Fibroblast of peridontal ligament (primary cell): ENCODE measurements around the gene WWP2.

Source experiments
- DNase-seq: peaks from one replicate; pipeline ENCODE4 v3.0.0-alpha.2; 2010; ENCODE audit errors: extremely low read depth

WWP2 gene

DNA sequence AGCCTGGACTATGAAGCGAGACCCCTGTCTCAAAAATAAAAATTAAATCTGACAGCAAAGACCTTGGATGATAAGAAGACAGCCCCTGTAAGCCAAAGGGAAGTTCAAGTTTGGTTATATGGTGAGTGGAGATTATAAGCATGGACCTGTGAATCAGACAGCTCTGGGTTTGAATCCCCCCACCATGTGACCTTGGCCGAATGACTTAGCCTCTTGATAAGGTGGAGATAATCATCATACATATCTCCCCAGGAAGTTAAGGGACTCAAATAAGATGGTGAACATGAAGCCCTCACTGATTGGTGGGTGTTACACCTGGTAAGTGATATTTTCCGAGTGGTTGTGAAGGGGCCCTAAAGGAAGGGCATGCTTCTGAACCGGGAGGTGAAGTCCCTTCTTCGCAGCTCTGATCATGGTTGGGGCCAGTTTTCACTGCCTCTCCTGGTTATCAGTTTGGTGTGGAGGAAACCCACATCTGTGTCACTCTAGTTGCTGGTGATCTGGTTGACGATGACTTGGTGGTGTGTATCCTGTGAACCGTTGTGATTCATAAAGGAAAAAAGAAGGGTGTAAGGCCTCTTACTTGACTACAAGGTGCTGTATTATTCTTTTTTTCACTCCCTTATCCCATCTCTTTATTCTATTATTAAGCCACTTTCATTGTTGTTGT is 127.3 kb downstream of the WWP2 start:
- DNase-seq: no peak

DNA sequence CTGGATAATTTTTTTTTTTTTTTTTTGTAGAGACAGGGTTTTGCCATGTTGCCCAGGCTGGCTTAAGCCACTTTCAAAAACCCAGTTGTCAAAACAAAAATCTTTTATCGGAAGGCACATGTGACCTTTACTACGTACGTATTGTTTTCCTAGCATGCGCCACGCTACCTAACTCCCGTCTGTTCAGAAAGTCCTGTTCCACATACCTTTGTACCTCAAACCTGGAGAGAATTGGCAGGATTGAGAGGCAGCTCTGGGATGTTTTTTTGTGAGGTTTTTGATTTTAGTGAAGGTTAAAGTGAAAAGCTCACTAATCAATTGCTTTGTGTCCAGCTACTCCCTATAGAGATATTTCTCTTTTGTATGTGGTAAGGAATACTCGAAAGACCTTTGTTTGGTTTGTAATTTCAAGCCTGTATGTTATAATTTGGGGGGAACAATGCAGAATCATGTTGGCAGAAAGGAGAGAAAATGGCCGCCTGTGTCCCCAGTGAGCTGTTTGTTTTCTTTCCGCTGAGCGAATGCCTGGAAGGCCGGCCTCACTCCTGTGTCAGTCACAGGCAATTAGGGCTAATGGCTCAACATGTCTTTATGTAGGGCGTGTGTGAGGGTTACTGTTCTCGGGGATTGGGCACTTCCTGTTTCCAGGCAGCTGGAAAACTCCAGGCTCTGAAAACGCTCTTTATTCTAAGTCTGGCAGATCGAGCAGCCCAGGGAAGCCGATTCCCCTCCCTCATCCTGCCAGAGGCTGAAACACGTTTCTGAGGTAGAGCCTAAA is 128.2 kb downstream of the WWP2 start:
- peak; percentile 76 for DNase-seq

- DNase-seq: no peak
These were observed 128.8 kb downstream of the WWP2 start for GRCh38 chr16:69890892-69891282.

DNA sequence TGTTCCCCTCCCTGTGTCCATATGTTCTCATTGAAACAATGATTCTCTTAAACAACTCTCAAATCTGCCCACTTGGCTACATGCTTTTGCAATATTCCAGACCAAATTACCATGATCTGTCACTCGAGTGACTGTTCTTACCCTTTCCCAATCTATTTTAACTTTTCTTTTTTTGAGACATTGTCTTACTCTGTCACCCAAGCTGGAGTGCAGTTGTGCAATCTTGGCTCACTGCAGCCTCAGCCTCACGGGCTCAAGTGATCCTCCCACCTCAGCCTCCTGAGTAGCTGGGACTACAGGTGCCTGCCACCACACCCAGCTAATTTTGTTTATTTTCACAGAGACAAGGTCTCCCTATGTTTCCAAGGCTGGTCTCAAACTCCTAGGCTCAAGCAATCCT is 130.2 kb downstream of the WWP2 start:
- DNase-seq: no peak

- no peak for DNase-seq
These were observed 131.0 kb downstream of the WWP2 start for GRCh38 chr16:69893106-69893505.

DNA sequence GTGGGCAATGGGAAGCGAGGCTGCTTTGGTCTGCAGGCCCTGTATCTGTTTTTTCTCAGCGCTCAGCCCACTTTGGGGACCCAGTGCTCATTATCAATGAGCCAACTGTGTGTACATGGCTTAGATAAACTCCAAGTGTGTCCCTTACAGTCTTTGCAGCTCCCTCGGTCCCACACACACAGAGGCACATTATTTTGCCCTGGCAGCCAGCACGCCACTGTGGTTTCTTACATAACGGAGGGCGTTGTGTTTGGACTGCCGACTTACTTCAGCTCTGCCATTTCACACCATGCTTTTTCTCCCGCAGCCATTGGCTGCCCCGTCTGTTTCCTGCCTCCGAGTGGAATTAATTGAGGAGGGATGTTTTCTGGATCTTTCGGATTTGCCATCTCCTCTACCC is 132.5 kb downstream of the WWP2 start:
- no peak for DNase-seq

- DNase-seq: peak; percentile 33
These were observed 141.8 kb downstream of the WWP2 start for GRCh38 chr16:69903865-69904415.

DNA sequence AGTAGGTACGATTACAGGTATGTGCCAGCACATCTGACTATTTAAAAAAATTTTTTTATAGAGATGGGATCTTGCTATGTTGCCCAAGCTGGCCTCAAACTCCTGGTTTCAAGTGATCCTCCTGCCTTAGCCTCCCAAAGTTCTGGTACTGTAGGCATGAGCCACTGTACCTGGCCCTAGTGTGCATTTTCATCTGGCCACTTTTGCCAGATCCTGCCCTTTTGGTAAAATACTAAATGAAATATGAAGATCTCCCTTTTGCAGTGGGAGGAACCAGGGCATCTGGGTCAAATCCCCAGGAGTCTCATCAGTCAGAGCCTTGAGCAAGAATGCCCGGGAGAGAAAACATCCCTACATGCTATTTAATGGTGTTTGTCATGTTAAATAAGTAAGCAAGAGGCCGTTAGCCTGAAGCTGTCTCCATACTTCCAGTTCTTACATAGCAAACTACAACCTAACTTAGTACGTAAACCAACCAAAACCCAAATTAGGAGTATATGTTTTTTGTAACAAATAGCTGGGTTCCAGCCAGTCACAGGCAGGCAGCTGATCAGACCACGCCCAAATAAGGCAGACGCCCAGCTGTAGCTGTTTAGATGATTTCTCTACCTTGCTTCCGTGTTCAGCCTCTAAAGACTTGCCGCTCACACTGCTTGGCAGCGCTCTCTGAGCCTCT is 142.5 kb downstream of the WWP2 start:
- no peak for DNase-seq

- no peak for DNase-seq
These were observed 143.0 kb downstream of the WWP2 start for GRCh38 chr16:69905171-69905555.

DNA sequence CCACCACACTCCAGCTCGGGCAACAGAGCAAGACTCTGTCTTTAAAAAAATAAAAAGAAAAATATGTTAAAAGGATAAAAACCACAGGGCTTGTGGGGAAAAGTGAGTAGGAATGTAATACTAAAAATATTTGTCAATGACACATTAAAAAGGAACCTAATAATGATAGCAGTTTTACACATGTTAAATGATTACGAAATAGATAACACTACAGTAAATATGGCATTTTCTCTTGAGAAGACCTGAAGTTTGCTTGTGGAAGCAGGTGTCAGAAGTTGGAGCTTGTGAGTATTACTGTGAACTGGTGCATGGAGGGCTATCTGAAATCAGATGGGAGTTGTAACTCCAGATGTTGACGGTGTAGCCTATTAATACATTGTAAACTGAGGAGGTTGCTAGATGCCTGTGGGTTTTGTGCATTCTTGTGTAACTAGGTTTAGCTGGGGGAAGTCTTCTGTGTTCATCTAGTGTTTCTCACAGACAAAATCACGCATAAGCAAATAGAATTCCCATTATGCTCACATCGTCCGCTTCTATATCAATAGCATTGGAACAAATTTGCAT is 144.8 kb downstream of the WWP2 start:
- peak; percentile 79 for DNase-seq

GRCh38 chr16:69909043-69909442 is 146.9 kb downstream of the WWP2 start:
- no peak for DNase-seq

GRCh38 chr16:69909760-69910159 is 147.6 kb downstream of the WWP2 start:
- no peak for DNase-seq

DNA sequence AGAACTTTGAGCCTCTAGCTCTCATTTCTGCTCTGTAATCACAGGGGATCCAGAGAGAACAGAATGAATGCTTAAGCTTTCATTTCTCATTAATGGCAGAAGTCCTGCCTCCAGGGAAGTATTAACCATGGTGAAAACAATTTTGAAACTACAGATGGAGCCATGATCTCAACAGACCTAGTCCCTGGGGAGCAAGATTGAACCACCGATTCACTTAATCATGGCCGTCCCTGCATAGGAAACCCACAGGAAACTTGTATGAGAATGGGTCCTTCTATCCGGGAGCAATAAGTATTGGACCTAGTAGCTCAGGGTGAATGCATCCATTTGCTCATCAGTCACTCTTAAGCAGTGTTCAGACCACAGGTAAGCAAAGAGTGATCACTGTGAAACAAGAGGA is 148.8 kb downstream of the WWP2 start:
- DNase-seq: no peak

GRCh38 chr16:69916462-69916861 is 154.3 kb downstream of the WWP2 start:
- DNase-seq: no peak

DNA sequence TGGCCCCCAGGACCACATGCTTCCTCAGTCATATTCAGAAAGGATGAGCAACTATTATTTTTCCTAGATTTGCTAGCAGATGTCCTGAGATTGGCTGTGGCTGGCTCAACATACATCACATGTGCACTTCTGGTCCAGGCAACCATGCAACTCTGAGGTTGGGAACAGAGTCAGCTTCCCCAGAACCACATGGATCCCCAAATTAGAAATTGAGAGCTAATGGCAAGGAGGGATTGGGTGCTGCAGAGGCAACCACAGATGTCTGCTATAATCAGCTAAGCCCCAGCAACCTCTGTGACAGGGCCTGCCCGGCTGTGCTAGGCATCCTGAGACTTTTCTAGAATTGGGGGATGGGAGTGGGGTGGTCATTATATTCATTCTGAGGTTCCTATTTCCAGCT is 155.2 kb downstream of the WWP2 start:
- DNase-seq: no peak

DNA sequence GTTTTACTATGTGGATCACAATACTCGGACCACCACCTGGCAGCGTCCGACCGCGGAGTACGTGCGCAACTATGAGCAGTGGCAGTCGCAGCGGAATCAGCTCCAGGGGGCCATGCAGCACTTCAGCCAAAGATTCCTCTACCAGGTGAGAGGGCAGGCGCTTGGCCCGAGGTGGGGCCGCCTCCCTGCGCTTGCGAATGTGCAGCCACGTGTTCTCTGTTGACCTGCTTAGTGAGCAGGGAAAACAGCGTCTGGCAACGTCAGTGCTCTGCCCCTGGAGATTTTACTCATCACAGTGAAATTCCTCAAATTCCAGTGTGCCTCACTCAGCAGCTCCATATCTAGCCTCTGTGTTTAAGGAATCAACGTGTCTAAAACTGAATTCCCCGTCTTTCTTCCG is 155.6 kb downstream of the WWP2 start:
- peak; percentile 99 for DNase-seq

DNA sequence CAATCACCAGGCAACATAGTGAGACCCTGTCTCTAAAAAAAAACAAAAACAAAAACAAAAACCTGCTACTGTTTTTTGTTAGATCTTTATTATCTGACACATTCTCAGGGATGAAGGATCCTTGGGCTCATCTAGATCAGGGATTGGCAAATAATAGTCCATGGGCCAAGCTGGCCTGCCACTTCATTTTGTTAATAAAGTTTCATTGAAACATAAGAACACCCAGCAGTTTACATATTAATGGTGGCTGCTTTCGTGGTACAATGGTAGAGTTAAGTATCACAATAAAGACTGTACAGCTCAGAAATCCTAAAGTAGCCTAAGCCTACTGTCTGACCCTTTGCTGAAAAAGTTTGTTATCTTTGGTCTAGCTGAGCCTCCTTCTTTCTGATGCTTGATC is 156.1 kb downstream of the WWP2 start:
- DNase-seq: no peak

DNA sequence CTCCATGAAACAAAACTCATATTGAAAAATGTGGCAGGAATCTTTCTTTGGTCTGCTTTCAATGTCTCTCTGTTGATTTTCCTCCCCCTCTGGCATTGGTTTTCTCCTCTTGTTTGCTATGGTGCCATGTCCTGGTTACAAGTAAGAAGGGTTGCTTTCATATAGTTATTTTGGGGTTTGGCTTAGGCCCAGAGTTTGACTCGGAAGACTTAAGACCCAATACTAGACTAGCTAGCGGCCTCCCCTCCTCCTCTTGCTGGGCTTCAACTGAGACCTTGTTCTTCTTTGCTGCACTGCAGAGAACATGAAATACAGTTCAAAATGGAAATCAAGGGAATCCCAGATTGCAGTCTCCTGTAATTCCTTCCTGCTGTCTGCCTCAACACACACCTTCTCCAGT is 159.0 kb downstream of the WWP2 start:
- DNase-seq: peak; percentile 89

DNA sequence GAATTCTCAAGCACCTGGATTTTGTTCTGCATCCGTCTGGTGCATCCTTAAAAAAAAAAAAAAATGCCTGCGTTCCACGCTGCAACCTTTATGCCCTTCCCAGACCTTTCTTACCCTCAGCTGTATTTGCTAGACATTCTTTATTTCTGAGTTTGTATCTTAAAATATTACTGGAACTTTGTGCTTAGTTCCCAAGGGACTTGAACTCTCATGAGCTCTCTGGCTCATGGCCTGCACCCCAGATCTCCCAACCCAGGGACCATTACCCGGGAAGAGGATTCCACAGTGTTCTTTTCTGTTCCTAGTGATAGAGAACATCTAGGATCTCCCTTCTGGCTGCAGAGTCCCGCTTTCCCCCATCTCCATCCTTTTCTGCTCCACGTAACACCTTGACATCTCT is 160.1 kb downstream of the WWP2 start:
- DNase-seq: no peak

- no peak for DNase-seq
These were observed 162.1 kb downstream of the WWP2 start for GRCh38 chr16:69924041-69924775.

- peak; percentile 92 for DNase-seq
These were observed 162.7 kb downstream of the WWP2 start for GRCh38 chr16:69924777-69925191.

DNA sequence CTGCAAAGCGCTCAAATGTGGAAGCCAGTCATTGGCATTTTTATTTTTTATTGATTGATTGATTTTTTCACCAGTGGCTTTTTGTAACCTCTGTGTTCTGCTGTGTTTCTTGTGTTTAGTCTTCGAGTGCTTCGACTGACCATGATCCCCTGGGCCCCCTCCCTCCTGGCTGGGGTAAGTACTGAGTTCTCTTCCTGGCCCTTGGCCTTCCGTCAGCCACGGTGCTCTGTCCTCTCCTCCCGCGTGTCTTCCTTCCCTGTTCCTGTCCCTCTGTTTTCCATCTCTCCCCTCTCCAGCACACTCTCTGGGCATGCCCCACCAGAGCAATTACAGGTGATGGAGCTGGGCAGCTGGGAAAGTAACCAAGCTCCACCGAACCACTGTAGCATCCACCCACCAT is 163.2 kb downstream of the WWP2 start:
- DNase-seq: no peak
